GM21619 (cell line): Measurements from ENCODE around the gene FEV.

Experiments
- ATAC-seq: cut with Tn5 transposase; IDR thresholded peaks from one replicate; pipeline ENCODE4 v1.9.1; 2021; ENCODE audit not compliant: unreplicated experiment

FEV gene

DNA sequence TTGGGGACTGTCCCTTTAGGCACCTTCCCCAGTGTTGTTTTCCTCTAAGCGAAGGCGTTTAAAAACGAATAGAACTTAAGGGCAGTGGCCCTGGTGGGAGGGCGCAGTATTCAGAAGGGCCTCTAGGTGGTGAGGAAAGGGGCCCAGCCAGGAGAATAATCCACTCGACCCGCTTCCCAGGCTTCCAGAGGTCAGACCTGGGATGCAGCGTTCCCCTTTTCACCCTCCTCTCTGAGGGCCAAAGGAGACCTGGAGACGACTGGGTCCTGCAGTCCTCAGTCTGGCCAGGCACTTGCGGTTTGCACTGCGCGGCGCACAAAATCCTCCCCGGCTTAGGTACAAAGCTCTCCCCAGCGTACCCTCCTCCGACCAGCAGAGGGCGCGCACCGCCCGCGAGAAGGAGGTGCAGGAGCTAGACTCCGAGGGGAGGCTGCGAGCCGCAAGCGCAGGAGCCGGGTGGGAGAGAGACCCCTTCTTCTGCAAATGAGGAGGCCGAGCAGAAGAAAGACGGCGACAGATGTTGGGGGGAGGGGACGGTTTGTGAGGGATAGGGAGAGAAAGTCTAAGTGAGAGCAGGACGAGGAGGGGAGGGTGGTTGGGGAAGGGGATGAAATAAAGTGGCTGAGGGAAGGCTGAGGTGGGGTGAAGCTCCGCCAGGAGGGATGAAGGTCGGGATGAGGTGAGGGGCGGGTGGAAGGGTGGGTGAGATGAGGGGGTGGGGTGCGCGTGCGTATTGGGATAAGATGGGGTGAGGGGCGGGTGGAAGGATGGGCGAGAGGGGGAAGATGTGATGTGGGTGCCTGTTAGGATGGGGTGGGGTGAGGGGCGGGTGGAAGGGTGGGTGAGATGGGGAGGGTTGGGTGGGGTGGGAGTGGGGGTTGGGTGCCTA is 4.9 kb downstream of the FEV start:
- peak; percentile 94 for ATAC-seq

DNA sequence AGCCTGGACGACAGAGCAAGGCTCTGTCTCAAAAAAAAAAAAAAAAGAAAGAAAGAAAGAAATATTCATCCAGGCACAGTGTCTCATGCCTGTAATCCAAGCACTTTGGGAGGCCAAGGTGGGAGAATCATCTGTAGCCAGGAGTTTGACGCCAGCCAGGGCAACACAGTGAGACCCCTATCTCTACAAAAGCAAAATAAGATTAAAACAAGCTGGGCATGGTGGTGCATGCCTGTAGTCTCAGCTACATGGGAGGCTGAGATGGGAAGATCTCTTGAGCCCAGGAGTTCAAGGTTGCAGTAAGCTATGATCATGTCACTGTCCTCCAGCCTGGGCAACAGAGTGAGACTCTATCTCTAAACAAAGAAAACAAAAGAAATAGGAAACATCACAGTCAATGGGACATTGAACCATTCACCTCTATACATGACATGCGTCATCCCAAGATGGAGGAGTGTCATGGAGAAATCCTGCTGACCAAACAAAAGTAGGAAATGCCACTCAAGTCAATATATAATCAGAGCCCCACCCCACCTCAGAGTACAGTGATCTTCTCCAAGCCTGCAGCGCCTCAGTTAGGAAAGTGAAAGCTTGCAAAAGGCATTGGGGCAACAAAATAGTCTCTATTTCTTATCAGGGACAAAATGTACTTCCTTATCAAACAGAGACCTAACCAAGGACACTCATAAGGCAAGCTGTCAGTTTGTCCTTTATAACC is 9.8 kb downstream of the FEV start:
- ATAC-seq = no peak

DNA sequence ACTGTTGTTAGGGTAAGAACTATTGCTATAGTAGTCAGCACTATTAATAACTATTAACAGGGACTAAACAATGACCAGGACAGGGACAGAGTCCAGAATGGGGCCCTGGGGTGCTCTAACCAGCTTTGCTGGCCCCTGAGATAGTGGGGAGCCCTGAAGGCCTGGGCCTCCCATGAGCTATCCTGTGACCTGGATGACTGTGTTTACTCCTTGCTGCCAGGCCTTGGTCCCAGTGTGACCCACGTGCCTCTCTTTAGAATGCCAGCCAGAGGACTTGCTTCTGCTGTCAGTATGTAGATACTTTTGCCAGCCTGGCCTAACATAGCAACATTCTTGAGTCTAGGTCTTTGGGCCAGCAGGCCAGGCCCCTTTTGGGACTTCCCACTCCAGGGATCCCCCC is 14.1 kb downstream of the FEV start:
- no peak for ATAC-seq

DNA sequence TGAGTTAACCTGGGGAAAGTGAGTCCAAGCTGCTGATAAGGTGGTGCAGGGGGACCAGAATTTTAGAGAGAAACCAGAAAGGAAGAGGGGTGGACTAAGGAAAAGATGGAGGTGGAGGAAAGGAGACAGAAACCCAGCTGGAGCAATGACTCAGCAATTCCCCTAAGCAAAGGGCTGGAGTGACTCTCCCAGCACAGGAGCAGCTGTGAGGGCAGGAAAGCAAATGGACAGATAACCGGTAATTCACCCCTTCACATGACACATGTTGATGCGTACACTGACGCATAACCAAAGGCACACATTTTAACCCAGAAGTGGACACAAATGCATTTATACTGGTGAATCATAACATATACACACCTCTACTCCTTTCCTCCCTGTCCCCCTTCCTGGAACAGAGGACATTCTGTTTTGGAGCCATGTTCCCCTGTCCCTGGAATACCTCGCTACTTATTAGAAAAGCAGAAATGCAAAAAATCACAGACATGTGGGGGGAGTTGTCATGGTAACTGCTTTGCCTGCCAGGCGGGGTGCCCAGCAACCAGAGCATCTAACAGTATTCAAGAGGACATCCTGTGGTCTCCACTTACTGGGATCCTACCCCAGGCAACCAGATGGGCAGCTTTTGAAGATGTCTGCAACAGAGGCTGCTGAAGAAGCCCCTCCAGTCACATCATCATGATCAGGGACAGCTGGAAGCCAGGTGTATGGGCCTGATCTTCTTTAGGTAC is 20.8 kb downstream of the FEV start:
- ATAC-seq = no peak

DNA sequence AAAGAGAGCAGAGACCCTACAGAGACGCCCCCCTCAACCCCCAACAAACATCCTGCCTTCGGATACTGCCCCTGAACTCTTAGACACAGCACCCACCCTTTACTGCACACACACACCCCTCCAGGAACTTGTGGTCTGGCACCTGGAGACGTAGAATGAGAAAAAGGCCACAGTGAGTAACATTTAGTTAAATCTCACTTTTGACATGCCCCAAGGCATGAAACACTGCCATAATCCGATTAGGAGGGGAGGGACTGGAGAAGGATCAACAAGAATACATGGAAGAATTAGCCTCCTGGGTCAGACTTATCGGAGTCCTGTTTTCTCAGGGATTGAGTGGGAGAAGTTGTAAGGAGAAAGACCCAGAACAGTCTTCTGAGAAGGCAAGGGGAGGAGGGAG is 21.4 kb downstream of the FEV start:
- ATAC-seq = no peak

DNA sequence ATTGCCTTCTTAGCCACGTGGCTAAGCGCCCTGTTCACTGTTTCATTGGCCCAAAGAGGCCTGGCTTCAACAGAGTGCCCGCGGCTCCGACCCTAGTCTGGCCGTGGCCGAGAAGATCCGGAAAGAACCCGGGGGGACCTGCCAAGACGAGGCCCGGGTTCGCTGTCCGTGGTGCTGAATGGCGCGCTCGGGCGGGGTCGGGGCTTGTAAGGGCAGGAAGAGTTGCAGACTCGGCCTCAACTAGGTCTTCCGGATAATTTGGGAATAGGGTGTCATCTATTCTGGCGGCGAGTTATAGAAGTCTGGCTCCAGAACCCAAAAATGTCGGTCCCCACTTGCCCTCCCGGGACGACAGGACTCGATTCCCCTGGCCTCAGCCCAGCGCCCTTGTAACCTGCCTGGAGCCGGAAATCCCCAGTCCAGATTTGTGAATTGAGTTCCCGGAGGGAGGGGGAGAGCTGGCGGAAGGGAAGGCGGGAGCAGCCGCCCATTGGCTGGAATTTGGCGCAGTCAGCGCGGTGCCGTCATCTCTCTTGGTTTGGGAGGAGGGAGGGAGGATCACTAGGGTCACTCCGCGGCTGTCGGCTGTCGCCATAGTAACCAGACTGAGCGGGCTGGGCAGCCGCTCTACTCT is 22.0 kb downstream of the FEV start:
- no peak for ATAC-seq

DNA sequence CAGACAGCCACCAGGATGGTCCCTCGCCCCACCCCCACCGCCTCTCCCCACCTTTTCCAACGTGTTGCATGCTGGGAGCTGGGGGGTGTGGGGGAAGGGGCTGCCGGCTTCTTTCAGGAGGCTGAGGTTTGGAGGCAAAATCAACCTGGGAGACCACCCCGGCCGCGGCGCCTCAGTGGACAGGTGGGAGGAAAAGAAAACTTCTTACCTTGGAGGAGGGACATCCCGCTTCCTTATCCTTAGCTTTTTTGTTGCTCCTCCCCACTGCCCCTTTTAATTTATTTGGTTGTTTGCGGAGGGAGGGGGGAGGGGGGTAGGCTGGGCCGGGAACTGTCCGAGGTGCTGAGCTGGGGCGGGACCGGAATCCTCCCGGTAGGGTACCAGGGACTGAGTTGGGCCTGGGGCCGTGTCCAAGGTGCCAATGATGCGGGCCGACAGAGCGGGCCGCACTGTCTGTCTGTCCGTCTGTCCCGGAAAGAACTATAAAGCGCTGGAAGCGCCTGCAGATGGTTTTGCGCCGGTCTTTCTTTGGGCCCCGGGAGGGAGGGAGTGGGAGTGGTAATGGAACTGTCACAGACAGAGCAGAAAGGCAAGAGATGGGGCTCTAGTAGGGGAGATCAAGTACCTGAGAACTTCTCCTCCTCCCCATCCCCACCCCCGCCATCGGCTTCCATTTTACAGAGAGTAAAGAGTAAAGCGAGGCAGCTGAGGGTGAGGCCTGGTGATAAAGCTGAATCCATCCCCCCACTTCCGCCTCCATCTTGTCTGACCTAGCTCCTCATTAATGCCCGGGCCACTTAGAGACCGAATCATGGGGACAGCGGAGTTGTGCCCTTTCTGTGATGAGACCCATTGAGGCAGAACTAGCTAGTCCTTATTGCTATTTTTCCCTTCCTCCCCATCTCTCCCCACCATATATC is 23.1 kb downstream of the FEV start:
- ATAC-seq = no peak

DNA sequence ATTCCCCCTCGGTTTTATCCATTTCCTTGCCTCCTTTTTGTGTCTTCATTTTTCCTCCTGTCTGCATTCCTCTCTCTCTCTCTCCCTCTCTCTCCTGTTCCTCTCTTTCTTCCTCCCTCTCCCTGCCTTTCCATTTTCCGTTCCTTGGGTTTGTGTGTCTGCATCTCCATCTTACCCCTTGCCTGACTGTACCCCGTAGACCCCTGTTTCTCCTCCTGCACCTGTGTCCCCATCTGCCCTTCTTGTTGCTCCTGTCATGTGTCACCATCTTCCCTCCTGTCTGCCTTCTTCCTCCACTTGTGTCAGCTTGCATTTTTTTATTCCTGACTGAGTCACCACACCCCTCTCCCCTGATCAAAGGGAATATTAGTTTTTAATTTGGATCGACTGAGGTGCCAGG is 23.8 kb downstream of the FEV start:
- ATAC-seq = no peak

DNA sequence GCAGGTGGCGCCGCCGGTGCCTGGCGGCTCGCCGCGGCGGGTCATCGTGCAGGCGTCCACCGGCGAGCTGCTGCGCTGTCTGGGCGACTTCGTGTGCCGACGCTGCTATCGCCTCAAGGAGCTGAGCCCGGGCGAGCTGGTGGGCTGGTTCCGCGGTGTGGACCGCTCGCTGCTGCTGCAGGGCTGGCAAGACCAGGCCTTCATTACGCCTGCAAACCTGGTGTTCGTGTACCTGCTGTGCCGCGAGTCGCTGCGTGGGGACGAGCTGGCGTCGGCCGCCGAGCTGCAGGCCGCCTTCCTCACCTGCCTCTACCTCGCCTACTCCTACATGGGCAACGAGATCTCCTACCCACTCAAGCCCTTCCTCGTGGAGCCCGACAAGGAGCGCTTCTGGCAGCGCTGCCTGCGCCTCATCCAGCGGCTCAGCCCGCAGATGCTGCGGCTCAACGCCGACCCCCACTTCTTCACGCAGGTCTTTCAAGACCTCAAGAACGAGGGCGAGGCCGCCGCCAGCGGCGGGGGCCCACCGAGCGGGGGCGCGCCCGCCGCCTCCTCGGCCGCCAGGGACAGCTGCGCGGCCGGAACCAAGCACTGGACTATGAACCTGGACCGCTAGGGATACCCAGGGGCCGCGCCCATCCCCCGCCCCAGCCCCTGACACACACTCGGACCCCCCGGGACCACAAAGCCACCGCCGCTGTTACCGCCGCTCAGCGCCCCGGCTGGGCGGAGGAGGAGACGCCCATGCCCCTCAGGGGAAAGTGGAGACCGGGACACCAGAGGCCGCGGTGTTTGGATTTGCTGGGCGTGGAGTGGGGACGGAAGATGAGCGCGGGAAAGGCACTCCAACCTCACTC is 24.4 kb downstream of the FEV start:
- no peak for ATAC-seq

DNA sequence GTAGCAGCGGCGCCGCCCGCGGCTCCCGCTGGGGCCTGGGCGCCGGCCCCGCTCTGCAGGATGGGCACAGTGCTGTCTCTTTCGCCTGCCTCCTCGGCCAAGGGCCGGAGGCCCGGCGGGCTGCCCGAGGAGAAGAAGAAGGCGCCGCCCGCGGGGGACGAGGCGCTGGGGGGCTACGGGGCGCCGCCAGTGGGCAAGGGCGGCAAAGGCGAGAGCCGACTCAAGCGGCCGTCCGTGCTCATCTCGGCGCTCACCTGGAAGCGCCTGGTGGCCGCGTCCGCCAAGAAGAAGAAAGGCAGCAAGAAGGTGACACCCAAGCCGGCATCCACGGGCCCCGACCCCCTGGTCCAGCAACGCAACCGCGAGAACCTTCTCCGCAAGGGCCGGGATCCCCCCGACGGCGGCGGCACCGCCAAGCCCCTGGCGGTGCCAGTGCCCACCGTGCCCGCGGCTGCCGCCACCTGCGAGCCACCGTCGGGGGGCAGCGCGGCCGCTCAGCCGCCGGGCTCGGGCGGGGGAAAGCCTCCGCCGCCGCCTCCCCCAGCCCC is 25.1 kb downstream of the FEV start:
- no peak for ATAC-seq

DNA sequence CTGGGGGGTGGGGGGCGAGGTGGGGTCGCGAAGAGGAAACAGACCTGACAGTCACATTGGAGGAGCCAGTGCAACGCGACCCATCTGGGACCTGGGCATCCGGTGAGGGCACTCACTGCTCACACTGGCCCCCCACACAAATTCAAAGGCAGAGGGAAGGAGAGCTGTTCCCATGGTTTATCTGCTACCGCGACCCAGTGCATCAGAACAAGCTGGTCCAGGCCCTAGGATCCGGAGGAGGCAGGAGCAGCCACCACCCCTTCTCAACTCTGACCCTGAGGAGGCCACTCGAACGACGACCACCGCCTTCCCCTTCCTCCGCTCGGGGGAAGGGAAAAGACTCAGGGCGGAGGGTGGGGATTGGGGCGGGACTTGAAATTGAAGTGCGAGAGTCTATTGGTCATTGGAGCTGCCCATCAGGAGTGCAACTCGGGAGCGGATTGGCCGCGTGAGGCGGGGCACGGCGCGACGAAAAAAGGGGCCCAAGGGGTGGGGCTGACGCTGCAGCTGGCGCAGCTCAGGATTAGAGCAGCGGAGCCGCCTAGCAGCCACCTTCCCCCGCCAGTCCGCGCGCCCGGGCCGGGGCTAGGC is 25.7 kb downstream of the FEV start, which contains the start of gene CDK5R2:
TSS of gene CDK5R2 (plus strand) at position 526 of the 591 bp plus-strand sequence. CDS start 155 bp downstream, outside the sequence.
- ATAC-seq = peak; percentile 99

DNA sequence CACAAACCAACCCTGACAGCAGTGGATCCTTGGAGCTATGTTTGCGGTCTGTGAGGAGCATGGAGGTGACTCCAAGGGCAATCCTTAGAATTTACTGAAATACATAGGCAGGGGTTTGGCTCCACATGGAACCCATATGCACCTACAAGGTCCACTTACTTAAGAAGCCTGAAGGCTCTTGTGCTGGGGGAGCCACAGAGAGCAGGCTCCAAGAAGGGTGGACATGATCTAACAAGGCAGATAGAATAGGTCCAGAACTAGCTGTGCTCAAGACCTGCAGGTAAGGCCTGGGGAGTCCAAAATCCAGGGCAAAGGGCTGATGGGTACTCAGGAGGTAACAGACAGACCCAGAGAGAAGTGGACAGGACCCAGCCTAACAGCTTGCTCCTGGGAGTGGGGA is 26.7 kb downstream of the FEV start:
- no peak for ATAC-seq

DNA sequence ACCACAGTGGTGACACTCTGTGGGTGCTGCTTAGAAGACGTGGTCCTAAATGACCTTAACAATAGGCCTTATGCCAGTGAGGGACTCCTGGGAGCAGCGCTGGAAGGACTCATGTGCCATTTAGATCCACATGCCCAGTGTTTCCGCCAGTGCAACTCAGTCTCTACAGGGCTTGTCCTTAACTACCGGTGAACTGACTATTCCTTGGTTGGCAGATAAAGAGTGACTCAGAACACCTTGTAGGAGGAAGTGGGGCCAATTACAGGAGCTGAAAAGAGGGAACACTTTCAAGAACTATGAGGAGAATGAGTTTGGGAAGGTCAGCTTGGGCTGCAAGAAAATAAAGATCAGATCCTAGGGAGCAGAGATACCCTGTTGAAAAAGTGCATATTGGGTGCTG is 27.3 kb downstream of the FEV start:
- no peak for ATAC-seq

DNA sequence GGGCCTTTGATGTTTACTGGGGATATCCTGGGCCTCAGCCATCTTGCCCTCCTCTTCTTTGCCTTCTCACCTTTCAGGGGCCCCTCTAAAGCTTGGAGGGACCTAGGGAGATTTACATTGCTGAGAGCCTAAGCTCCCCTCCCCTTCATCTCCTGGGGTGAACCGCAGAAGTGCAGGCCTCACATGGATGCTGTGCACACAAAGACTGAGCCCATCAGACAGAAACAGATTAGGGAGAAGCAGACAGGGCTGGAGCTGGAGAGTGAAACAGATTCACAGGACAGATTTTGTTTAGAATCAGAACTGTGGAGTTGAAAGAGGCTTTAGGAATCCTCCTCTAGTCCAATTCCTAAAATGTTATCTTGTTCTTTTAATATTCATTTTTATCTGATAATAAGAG is 28.9 kb downstream of the FEV start:
- no peak for ATAC-seq

DNA sequence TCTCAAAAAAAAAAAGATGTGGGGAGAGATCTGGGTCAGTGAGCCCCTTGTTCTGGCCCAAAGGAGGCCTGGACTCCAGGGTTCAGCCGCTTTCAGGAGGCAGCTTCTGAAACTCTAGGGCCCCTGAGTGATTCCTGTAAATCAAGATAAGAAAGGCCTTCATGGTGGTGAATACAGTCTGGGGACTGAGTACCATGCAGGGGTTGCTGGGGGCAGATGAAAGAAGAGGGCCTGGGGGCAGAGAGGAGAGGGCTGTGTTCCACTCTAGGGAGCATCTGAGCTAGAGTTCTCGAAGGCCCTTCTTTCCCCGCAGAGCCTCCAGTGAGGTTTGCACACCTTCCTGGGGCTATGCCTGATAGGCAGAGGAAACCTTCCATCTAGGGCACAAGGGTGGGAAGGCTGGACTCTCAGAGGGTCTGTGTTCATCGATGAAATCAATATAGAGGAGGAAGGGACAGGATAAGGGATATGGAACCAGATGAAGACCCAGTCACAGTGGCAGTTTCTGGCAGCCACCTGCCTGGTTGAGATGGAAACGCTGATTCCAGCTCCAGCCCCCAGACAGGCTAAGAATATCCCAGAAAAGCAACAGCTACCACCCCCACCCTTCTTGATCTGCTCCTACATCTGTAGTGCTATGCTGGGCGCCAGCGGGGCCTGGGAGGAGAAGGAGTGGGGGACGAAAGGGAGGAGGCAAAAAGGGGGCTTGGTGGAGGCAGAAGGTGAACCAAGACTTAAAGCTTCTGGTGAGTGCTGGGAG is 30.3 kb downstream of the FEV start:
- no peak for ATAC-seq

DNA sequence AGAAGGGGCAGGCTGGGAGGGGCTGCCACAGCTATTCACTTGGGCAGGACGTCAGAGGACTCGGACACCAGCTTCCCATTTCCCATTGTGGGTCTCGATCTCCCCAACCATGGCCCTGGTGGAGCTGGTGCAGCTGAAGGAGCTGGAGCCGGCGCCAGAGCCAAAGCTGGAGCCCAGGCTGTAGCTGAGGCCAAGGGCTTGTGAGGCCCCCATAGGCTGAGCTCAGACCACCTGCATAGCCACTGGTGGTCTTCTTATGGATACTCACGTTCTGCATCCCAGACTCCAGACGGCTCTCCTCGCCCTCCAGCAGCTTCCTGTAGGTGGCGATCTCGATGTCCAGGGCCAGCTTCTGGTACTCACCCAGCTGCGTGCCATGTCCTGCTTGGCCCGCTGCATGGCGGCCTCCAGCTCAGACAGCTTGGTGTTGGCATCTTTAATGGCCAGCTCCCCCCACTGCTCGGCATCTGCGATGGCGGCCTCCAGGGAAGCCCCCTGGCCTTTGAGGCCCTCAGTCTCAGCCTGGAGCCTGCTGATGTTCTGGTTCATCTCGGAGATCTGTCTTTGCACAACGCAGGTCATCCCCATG is 31.5 kb downstream of the FEV start:
- no peak for ATAC-seq

DNA sequence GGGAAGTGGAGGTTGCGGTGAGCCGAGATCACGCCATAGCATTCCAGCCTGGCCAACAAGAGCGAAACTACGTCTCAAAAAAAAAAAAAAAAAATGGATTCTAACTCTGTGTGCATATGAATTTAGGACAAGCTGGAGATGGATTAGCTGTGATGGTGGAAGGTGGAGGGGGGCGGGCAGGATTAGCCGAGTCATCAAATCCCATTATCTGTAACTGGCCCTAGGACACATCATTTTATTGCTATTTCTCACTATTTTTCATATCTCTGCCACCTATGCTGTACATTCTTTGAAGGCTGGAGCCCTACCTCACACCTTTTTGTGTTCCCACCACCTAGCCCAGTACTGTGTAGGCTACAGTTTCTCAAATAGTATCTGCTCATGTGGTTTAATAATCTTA is 32.8 kb downstream of the FEV start:
- ATAC-seq = no peak
